HG02759 (cell line): Measurements from ENCODE around the gene SMIM5.

Source experiments
- ATAC-seq: cut with Tn5 transposase; IDR thresholded peaks from one replicate; pipeline ENCODE4 v1.9.1; 2021; ENCODE audit warnings: mild to moderate bottlenecking, moderate library complexity; ENCODE audit not compliant: unreplicated experiment

SMIM5 gene

GRCh38 chr17:75602644-75603043, 30.6 kb upstream of the SMIM5 start:
- no peak for ATAC-seq

GRCh38 chr17:75603123-75603522, 30.1 kb upstream of the SMIM5 start:
- no peak for ATAC-seq

GRCh38 chr17:75604034-75604695, 29.1 kb upstream of the SMIM5 start:
- no peak for ATAC-seq

GRCh38 chr17:75605790-75606189, 27.4 kb upstream of the SMIM5 start:
- ATAC-seq, result no peak

GRCh38 chr17:75607086-75607485, 26.1 kb upstream of the SMIM5 start:
- ATAC-seq, result no peak

GRCh38 chr17:75610103-75610984, 22.9 kb upstream of the SMIM5 start:
- ATAC-seq, result no peak

GRCh38 chr17:75611851-75612429, 21.3 kb upstream of the SMIM5 start:
- ATAC-seq, result no peak

- ATAC-seq, result no peak
Observed at GRCh38 chr17:75612906-75613626, 20.2 kb upstream of the SMIM5 start.

- ATAC-seq, result no peak
Observed at GRCh38 chr17:75614006-75614405, 19.2 kb upstream of the SMIM5 start.

- ATAC-seq, result no peak
Observed at GRCh38 chr17:75614556-75615270, 18.5 kb upstream of the SMIM5 start.

- ATAC-seq, result no peak
Observed at GRCh38 chr17:75615301-75615700, 17.9 kb upstream of the SMIM5 start.

GRCh38 chr17:75616521-75617122, 16.6 kb upstream of the SMIM5 start:
- no peak for ATAC-seq

GRCh38 chr17:75617218-75617617, 16.0 kb upstream of the SMIM5 start:
- ATAC-seq, result no peak

GRCh38 chr17:75617675-75618074, 15.6 kb upstream of the SMIM5 start:
- no peak for ATAC-seq

- no peak for ATAC-seq
Observed at GRCh38 chr17:75619506-75620431, 13.5 kb upstream of the SMIM5 start.

- no peak for ATAC-seq
Observed at GRCh38 chr17:75621489-75621888, 11.7 kb upstream of the SMIM5 start.

GRCh38 chr17:75622076-75622475, 11.2 kb upstream of the SMIM5 start:
- ATAC-seq, result no peak

GRCh38 chr17:75622771-75623273, 10.4 kb upstream of the SMIM5 start:
- ATAC-seq, result no peak

- ATAC-seq, result no peak
Observed at GRCh38 chr17:75623386-75623785, 9.8 kb upstream of the SMIM5 start.
